ENCODE results near the gene HMGB2.

DNA sequence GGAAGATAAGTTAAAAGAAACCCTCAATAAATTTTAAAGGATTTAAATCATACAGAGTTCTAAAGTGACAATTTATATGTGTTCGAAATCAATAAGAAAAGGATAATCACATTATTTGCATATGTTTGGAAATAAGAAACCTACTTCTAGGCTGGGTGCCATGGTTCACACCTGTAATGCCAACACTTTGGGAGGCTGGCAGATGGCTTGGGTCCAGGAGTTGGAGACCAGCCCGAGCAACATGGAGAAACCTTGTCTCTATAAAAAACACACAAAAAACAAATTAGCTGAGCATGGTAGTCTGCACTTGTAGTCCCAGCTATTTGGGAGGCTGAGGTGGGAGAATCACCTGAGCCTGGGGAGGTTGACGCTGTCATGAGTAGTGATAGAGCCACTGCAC, 28.5 kb upstream of the HMGB2 start:
- TF ChIP-seq POLR2A (IDR thresholded peaks at IDR 0.05; ENCODE audit: low read depth, low read length) = no peak
- TF ChIP-seq TAF1 (IDR thresholded peaks at IDR 0.05; ENCODE audit: low read depth, low read length) = no peak
- TF ChIP-seq PAX5 (IDR thresholded peaks at IDR 0.05; ENCODE audit: insufficient read depth, low read length, severe bottlenecking) = no peak
- no peak for TF ChIP-seq POLR2AphosphoS5 (IDR thresholded peaks at IDR 0.05; ENCODE audit: low read depth, low read length)
- TF ChIP-seq SPI1 (IDR thresholded peaks at IDR 0.05; ENCODE audit: low read depth, low read length) = no peak
- TF ChIP-seq POU2F2 (IDR thresholded peaks at IDR 0.05; ENCODE audit: low read depth, low read length) = no peak

Data from GM12891 (cell line).